HepG2 (cell line): ENCODE measurements around the gene METTL26. TPM values are rescaled to one million over a fixed set of nuclear protein-coding genes. Genes with fewer than 3 reads are reported as not detected.
A peak's percentile ranks its signal among the peaks of the same experiment; 100 is the strongest.

Experiments
- ATF3 ChIP-seq: sonication (generic); formaldehyde crosslinking; IDR thresholded peaks from 2 replicates; pipeline ENCODE4 v1.4.0; 2020; ENCODE audit warnings: missing genetic modification reagents
- CCDC6 ChIP-seq: sonication (generic); formaldehyde crosslinking; IDR thresholded peaks from 2 replicates; pipeline ENCODE4 v1.8.1; 2022; ENCODE audit warnings: mild to moderate bottlenecking, missing genetic modification reagents, moderate library complexity
- CREBL2 ChIP-seq: sonication (generic); formaldehyde crosslinking; IDR thresholded peaks from 2 replicates; pipeline ENCODE4 v1.8.1; 2023; ENCODE audit warnings: missing genetic modification reagents, mild to moderate bottlenecking, borderline replicate concordance
- CSRNP2 ChIP-seq: sonication (generic); formaldehyde crosslinking; conservative IDR thresholded peaks from 2 replicates; pipeline ENCODE4 v1.8.0; 2022; ENCODE audit warnings: low read depth, missing genetic modification reagents
- ELK4 ChIP-seq: sonication (generic); formaldehyde crosslinking; IDR thresholded peaks from 2 replicates; pipeline ENCODE4 v1.9.0; 2021; ENCODE audit warnings: missing genetic modification reagents, borderline replicate concordance
- MNT ChIP-seq: fragments of 450-650 bp; IDR thresholded peaks from 2 replicates; pipeline ENCODE4 v1.6.1; 2016
- SP5 ChIP-seq: IDR thresholded peaks from 2 replicates; pipeline ENCODE4 v1.6.1; 2016; ENCODE audit warnings: low read depth, borderline replicate concordance
- TFE3 ChIP-seq: IDR thresholded peaks from 2 replicates; pipeline ENCODE4 v1.6.1; 2016
- XRCC5 ChIP-seq: fragments of 200-400 bp; formaldehyde crosslinking; optimal IDR thresholded peaks from 2 replicates; pipeline ENCODE3; 2017; ENCODE audit warnings: mild to moderate bottlenecking, low read length
- ZNF24 ChIP-seq: fragments of 450-650 bp; IDR thresholded peaks from 2 replicates; pipeline ENCODE4 v1.6.1; 2017; ENCODE audit warnings: antibody characterized with exemption, mild to moderate bottlenecking
- ZNF646 ChIP-seq: sonication (generic); formaldehyde crosslinking; IDR thresholded peaks from 2 replicates; pipeline ENCODE4 v1.9.0; 2021; ENCODE audit warnings: mild to moderate bottlenecking, missing genetic modification reagents
- ZSCAN20 ChIP-seq: sonication (generic); formaldehyde crosslinking; IDR thresholded peaks from 2 replicates; pipeline ENCODE4 v1.4.0; 2020; ENCODE audit warnings: missing genetic modification reagents, mild to moderate bottlenecking, borderline replicate concordance
- polyA plus RNA-seq, 8 experiments: library from polyadenylated mRNA; depleted of rRNA in 3 of 8; stranded (reverse) in 7 of 8; unstranded in 1 of 8; fragments of >200 nt; fragmentation: Illumina TruSeq in 4 of 8; extraction: Trizol in 4 of 8; gene quantifications; 2 replicates each; pipeline versions ENCODE4 v1.2.1 to v1.2.3, GENCODE V29; 2011 to 2016; ENCODE audit warnings: low read depth in 4 of 8, missing spikeins in 1 of 8, mixed read lengths in 1 of 8; ENCODE audit not compliant: insufficient read depth in 1 of 8
- total RNA-seq, 5 experiments: library from RNA; depleted of rRNA; stranded (reverse); fragments of >200 nt; fragmentation: Illumina TruSeq; extraction: Trizol; gene quantifications; 2 replicates each; pipeline ENCODE4 v1.2.3, GENCODE V29; 2016; ENCODE audit warnings: low read depth in 1 of 5

METTL26 gene
- total and polyA plus RNA-seq, 2 of the 13 experiments (the other 11 are each of a cell fraction or from before 2014, with no cell fraction given), result 65.5 to 70.1 TPM

GRCh38 chr16:636206-637080 lies at the start of gene METTL26 (continued):
- 0 out of 2 replicates have a peak, but pooled peaks have one; percentile 13 for TF ChIP-seq ATF3 (CRISPR knock-in tag)
- TF ChIP-seq CCDC6 (CRISPR knock-in tag), result no peak; the same call in none of the 2 replicates
- TF ChIP-seq SP5 (CRISPR knock-in tag), result no peak
- TF ChIP-seq MNT, result peak; percentile 80
- TF ChIP-seq ZNF24, result peak; percentile 98
- TF ChIP-seq ELK4 (CRISPR knock-in tag), result no peak
- TF ChIP-seq CSRNP2 (CRISPR knock-in tag), result no peak
- TF ChIP-seq TFE3 (CRISPR knock-in tag), result no peak; the same call in 1 of the 2 replicates
- TF ChIP-seq ZNF646 (CRISPR knock-in tag), result peak; percentile 12; the same call in 1 of the 2 replicates
- no peak for TF ChIP-seq ZSCAN20 (CRISPR knock-in tag)
- TF ChIP-seq CREBL2 (CRISPR knock-in tag), result no peak
- peak; percentile 33 for TF ChIP-seq XRCC5
